Measurements from ENCODE around the gene PLEKHA7.

PLEKHA7 gene

GRCh38 chr11:16860617-16861016, 153.6 kb downstream of the PLEKHA7 start:
- Histone ChIP-seq H3K27ac (ENCODE audit: low read length) (no peak overlapping the region), H3K9me3 (ENCODE audit: control insufficient read depth in 2 of 2, low read length in 2 of 2) (no peaks in the 10 kb centered on the region), H3K4me1 (ENCODE audit: control insufficient read depth, insufficient read depth, low read length) (no peaks in the 10 kb centered on the region)

GRCh38 chr11:16859651-16860050, 154.6 kb downstream of the PLEKHA7 start:
- Histone ChIP-seq H3K27me3 (ENCODE audit: control insufficient read depth in 1 of 2, insufficient read depth in 2 of 2, low read length in 2 of 2) (no peaks in the 10 kb centered on the region), H3K4me1 (ENCODE audit: control insufficient read depth, insufficient read depth, low read length) (no peaks in the 10 kb centered on the region), H3K9me3 (ENCODE audit: control insufficient read depth in 2 of 2, low read length in 2 of 2) (no peaks in the 10 kb centered on the region), H3K36me3 (ENCODE audit: control insufficient read depth in 2 of 2, insufficient read depth in 2 of 2, low read length in 2 of 2) (peaks cover 0 to 2% of the 10 kb centered on the region in 2 donors), H3K27ac (ENCODE audit: low read length) (no peak overlapping the region), H3K9ac (ENCODE audit: low read length in 2 of 2) (no peak overlapping the region), H3K4me3 (ENCODE audit: low read length in 2 of 2) (no peak overlapping the region)

More at GRCh38 chr11:16860617-16861016, 153.6 kb downstream of the PLEKHA7 start:
- Histone ChIP-seq H3K9ac (ENCODE audit: low read length in 2 of 2) (no peak overlapping the region), H3K36me3 (ENCODE audit: control insufficient read depth in 2 of 2, insufficient read depth in 2 of 2, low read length in 2 of 2) (peaks cover 0 to under 1% of the 10 kb centered on the region in 2 donors), H3K4me3 (ENCODE audit: low read length in 2 of 2) (no peak overlapping the region), H3K27me3 (ENCODE audit: control insufficient read depth in 1 of 2, insufficient read depth in 2 of 2, low read length in 2 of 2) (no peaks in the 10 kb centered on the region)

GRCh38 chr11:16857186-16857585, 157.0 kb downstream of the PLEKHA7 start:
- Histone ChIP-seq H3K27ac (ENCODE audit: low read length) (no peak overlapping the region), H3K4me1 (ENCODE audit: control insufficient read depth, insufficient read depth, low read length) (no peaks in the 10 kb centered on the region), H3K4me3 (ENCODE audit: low read length in 2 of 2) (no peak overlapping the region), H3K9ac (ENCODE audit: low read length in 2 of 2) (no peak overlapping the region), H3K9me3 (ENCODE audit: control insufficient read depth in 2 of 2, low read length in 2 of 2) (no peaks in the 10 kb centered on the region), H3K27me3 (ENCODE audit: control insufficient read depth in 1 of 2, insufficient read depth in 2 of 2, low read length in 2 of 2) (no peaks in the 10 kb centered on the region), H3K36me3 (ENCODE audit: control insufficient read depth in 2 of 2, insufficient read depth in 2 of 2, low read length in 2 of 2) (peaks cover 0 to 9% of the 10 kb centered on the region in 2 donors)

GRCh38 chr11:16856022-16856471, 158.2 kb downstream of the PLEKHA7 start:
- no peak overlapping the region for H3K4me3 ChIP-seq (ENCODE audit: low read length in 2 of 2)
- H3K4me1 ChIP-seq (ENCODE audit: control insufficient read depth, insufficient read depth, low read length): no peaks in the 10 kb centered on the region
- H3K27me3 ChIP-seq (ENCODE audit: control insufficient read depth in 1 of 2, insufficient read depth in 2 of 2, low read length in 2 of 2): no peaks in the 10 kb centered on the region
- no peak overlapping the region for H3K27ac ChIP-seq (ENCODE audit: low read length)
- no peaks in the 10 kb centered on the region for H3K9me3 ChIP-seq (ENCODE audit: control insufficient read depth in 2 of 2, low read length in 2 of 2)
- no peak overlapping the region for H3K9ac ChIP-seq (ENCODE audit: low read length in 2 of 2)
- H3K36me3 ChIP-seq (ENCODE audit: control insufficient read depth in 2 of 2, insufficient read depth in 2 of 2, low read length in 2 of 2): peaks cover 0 to 9% of the 10 kb centered on the region in 2 donors

GRCh38 chr11:16854979-16855378, 159.2 kb downstream of the PLEKHA7 start:
- Histone ChIP-seq H3K4me1 (ENCODE audit: control insufficient read depth, insufficient read depth, low read length) (no peaks in the 10 kb centered on the region), H3K9ac (ENCODE audit: low read length in 2 of 2) (no peak overlapping the region), H3K4me3 (ENCODE audit: low read length in 2 of 2) (no peak overlapping the region), H3K27ac (ENCODE audit: low read length) (no peak overlapping the region), H3K9me3 (ENCODE audit: control insufficient read depth in 2 of 2, low read length in 2 of 2) (no peaks in the 10 kb centered on the region), H3K27me3 (ENCODE audit: control insufficient read depth in 1 of 2, insufficient read depth in 2 of 2, low read length in 2 of 2) (no peaks in the 10 kb centered on the region), H3K36me3 (ENCODE audit: control insufficient read depth in 2 of 2, insufficient read depth in 2 of 2, low read length in 2 of 2) (peaks cover 0 to 11% of the 10 kb centered on the region in 2 donors)

GRCh38 chr11:16853859-16854258, 160.4 kb downstream of the PLEKHA7 start:
- Histone ChIP-seq H3K4me1 (ENCODE audit: control insufficient read depth, insufficient read depth, low read length) (no peaks in the 10 kb centered on the region), H3K27me3 (ENCODE audit: control insufficient read depth in 1 of 2, insufficient read depth in 2 of 2, low read length in 2 of 2) (no peaks in the 10 kb centered on the region)

GRCh38 chr11:16853266-16853665, 160.9 kb downstream of the PLEKHA7 start:
- Histone ChIP-seq H3K4me3 (ENCODE audit: low read length in 2 of 2) (no peak overlapping the region), H3K27ac (ENCODE audit: low read length) (no peak overlapping the region), H3K4me1 (ENCODE audit: control insufficient read depth, insufficient read depth, low read length) (no peaks in the 10 kb centered on the region), H3K27me3 (ENCODE audit: control insufficient read depth in 1 of 2, insufficient read depth in 2 of 2, low read length in 2 of 2) (no peaks in the 10 kb centered on the region), H3K9me3 (ENCODE audit: control insufficient read depth in 2 of 2, low read length in 2 of 2) (no peaks in the 10 kb centered on the region), H3K36me3 (ENCODE audit: control insufficient read depth in 2 of 2, insufficient read depth in 2 of 2, low read length in 2 of 2) (peaks cover 0 to 14% of the 10 kb centered on the region in 2 donors), H3K9ac (ENCODE audit: low read length in 2 of 2) (no peak overlapping the region)

More at GRCh38 chr11:16853859-16854258, 160.4 kb downstream of the PLEKHA7 start:
- no peak overlapping the region for H3K27ac ChIP-seq (ENCODE audit: low read length)
- H3K9me3 ChIP-seq (ENCODE audit: control insufficient read depth in 2 of 2, low read length in 2 of 2): no peaks in the 10 kb centered on the region
- no peak overlapping the region for H3K4me3 ChIP-seq (ENCODE audit: low read length in 2 of 2)
- no peak overlapping the region for H3K9ac ChIP-seq (ENCODE audit: low read length in 2 of 2)
- peaks cover 0 to 14% of the 10 kb centered on the region in 2 donors for H3K36me3 ChIP-seq (ENCODE audit: control insufficient read depth in 2 of 2, insufficient read depth in 2 of 2, low read length in 2 of 2)

GRCh38 chr11:16846305-16846704, 167.9 kb downstream of the PLEKHA7 start:
- Histone ChIP-seq H3K9me3 (ENCODE audit: control insufficient read depth in 2 of 2, low read length in 2 of 2) (no peaks in the 10 kb centered on the region), H3K4me1 (ENCODE audit: control insufficient read depth, insufficient read depth, low read length) (no peaks in the 10 kb centered on the region), H3K27ac (ENCODE audit: low read length) (no peak overlapping the region), H3K9ac (ENCODE audit: low read length in 2 of 2) (no peak overlapping the region), H3K36me3 (ENCODE audit: control insufficient read depth in 2 of 2, insufficient read depth in 2 of 2, low read length in 2 of 2) (peaks cover 0 to 10% of the 10 kb centered on the region in 2 donors), H3K4me3 (ENCODE audit: low read length in 2 of 2) (no peak overlapping the region), H3K27me3 (ENCODE audit: control insufficient read depth in 1 of 2, insufficient read depth in 2 of 2, low read length in 2 of 2) (no peaks in the 10 kb centered on the region)

- Histone ChIP-seq H3K9ac (ENCODE audit: low read length in 2 of 2) (no peak overlapping the region), H3K36me3 (ENCODE audit: control insufficient read depth in 2 of 2, insufficient read depth in 2 of 2, low read length in 2 of 2) (peaks cover 0 to 5% of the 10 kb centered on the region in 2 donors), H3K9me3 (ENCODE audit: control insufficient read depth in 2 of 2, low read length in 2 of 2) (no peaks in the 10 kb centered on the region), H3K27me3 (ENCODE audit: control insufficient read depth in 1 of 2, insufficient read depth in 2 of 2, low read length in 2 of 2) (no peaks in the 10 kb centered on the region), H3K27ac (ENCODE audit: low read length) (no peak overlapping the region), H3K4me3 (ENCODE audit: low read length in 2 of 2) (no peak overlapping the region), H3K4me1 (ENCODE audit: control insufficient read depth, insufficient read depth, low read length) (no peaks in the 10 kb centered on the region)
These were observed 169.9 kb downstream of the PLEKHA7 start for GRCh38 chr11:16844268-16844771.

- Histone ChIP-seq H3K27ac (ENCODE audit: low read length) (no peak overlapping the region), H3K27me3 (ENCODE audit: control insufficient read depth in 1 of 2, insufficient read depth in 2 of 2, low read length in 2 of 2) (no peaks in the 10 kb centered on the region), H3K36me3 (ENCODE audit: control insufficient read depth in 2 of 2, insufficient read depth in 2 of 2, low read length in 2 of 2) (peaks cover 0 to 5% of the 10 kb centered on the region in 2 donors), H3K4me3 (ENCODE audit: low read length in 2 of 2) (no peak overlapping the region), H3K9ac (ENCODE audit: low read length in 2 of 2) (no peak overlapping the region), H3K4me1 (ENCODE audit: control insufficient read depth, insufficient read depth, low read length) (no peaks in the 10 kb centered on the region), H3K9me3 (ENCODE audit: control insufficient read depth in 2 of 2, low read length in 2 of 2) (no peaks in the 10 kb centered on the region)
These were observed 170.9 kb downstream of the PLEKHA7 start for GRCh38 chr11:16843294-16843693.

GRCh38 chr11:16841984-16842383, 172.2 kb downstream of the PLEKHA7 start:
- H3K36me3 ChIP-seq (ENCODE audit: control insufficient read depth in 2 of 2, insufficient read depth in 2 of 2, low read length in 2 of 2): peaks cover 0 to 5% of the 10 kb centered on the region in 2 donors
- no peaks in the 10 kb centered on the region for H3K27me3 ChIP-seq (ENCODE audit: control insufficient read depth in 1 of 2, insufficient read depth in 2 of 2, low read length in 2 of 2)
- H3K4me1 ChIP-seq (ENCODE audit: control insufficient read depth, insufficient read depth, low read length): no peaks in the 10 kb centered on the region
- no peak overlapping the region for H3K27ac ChIP-seq (ENCODE audit: low read length)
- H3K4me3 ChIP-seq (ENCODE audit: low read length in 2 of 2): no peak overlapping the region
- no peak overlapping the region for H3K9ac ChIP-seq (ENCODE audit: low read length in 2 of 2)
- no peaks in the 10 kb centered on the region for H3K9me3 ChIP-seq (ENCODE audit: control insufficient read depth in 2 of 2, low read length in 2 of 2)

Data from stomach smooth muscle (tissue), 2 donors.